GM12874 (cell line): ENCODE data around the gene PLG.

Experiments used
- CTCF ChIP-seq: IDR thresholded peaks from 2 replicates; pipeline ENCODE4 v1.5.1; 2011; ENCODE audit warnings: low read depth, mild to moderate bottlenecking, control low read depth, low read length, moderate library complexity; ENCODE audit not compliant: insufficient read depth

The PLG gene

GRCh38 chr6:160737934-160738333, 35.9 kb downstream of the PLG start:
- TF ChIP-seq CTCF = no peak

GRCh38 chr6:160739955-160740354, 37.9 kb downstream of the PLG start:
- TF ChIP-seq CTCF = no peak

GRCh38 chr6:160742090-160742489, 40.0 kb downstream of the PLG start:
- TF ChIP-seq CTCF = no peak

GRCh38 chr6:160750276-160750689, 48.2 kb downstream of the PLG start:
- TF ChIP-seq CTCF = peak; percentile 54

- no peak for TF ChIP-seq CTCF
Measured at GRCh38 chr6:160755165-160755564, 53.1 kb downstream of the PLG start.

GRCh38 chr6:160756021-160756420, 54.0 kb downstream of the PLG start:
- TF ChIP-seq CTCF = no peak

GRCh38 chr6:160756871-160757270, 54.8 kb downstream of the PLG start:
- no peak for TF ChIP-seq CTCF

GRCh38 chr6:160764847-160765246, 62.8 kb downstream of the PLG start:
- TF ChIP-seq CTCF = no peak
